GM12801 (cell line): Measurements from ENCODE around the gene SHC1.

Source experiments
- TF ChIP-seq, protein P1 (sequence below): IDR thresholded peaks from one replicate; pipeline ENCODE4 v1.5.1; 2011; ENCODE audit warnings: control low read depth; ENCODE audit not compliant: insufficient read length; ENCODE audit errors: extremely low read depth

SHC1 gene

DNA sequence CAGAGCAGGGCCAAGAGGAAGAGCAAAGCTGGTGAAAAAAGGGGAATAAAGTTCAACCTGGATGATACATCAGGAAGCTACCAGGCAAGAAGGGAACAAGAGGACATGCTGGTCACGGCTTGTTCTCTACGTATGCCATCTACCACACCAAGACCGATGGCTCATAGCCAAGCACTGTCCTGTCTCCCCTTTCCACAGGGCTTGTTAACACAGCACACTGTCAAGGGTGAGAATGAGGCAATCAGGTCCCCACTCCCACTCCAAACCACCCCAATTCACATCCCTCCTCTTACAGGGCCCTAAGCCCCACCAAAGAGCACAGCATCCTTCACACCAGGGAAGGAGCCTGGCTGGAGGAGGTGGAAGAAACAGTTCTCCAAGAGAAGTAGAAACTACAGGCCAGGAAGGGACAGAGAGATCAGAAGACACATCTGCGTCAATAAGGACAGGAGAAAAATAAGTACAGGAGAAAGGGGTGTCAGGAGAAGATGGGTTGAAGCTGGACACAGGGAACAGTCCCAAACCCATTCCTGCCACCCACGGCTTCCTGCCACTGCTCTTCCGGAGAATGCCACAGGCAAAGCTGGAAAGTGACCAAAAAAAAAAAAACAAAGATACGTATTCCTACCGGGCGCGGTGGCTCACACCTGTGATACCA, 923 bp upstream of the SHC1 start:
- TF ChIP-seq, protein P1, sequence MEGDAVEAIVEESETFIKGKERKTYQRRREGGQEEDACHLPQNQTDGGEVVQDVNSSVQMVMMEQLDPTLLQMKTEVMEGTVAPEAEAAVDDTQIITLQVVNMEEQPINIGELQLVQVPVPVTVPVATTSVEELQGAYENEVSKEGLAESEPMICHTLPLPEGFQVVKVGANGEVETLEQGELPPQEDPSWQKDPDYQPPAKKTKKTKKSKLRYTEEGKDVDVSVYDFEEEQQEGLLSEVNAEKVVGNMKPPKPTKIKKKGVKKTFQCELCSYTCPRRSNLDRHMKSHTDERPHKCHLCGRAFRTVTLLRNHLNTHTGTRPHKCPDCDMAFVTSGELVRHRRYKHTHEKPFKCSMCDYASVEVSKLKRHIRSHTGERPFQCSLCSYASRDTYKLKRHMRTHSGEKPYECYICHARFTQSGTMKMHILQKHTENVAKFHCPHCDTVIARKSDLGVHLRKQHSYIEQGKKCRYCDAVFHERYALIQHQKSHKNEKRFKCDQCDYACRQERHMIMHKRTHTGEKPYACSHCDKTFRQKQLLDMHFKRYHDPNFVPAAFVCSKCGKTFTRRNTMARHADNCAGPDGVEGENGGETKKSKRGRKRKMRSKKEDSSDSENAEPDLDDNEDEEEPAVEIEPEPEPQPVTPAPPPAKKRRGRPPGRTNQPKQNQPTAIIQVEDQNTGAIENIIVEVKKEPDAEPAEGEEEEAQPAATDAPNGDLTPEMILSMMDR: no peak

DNA sequence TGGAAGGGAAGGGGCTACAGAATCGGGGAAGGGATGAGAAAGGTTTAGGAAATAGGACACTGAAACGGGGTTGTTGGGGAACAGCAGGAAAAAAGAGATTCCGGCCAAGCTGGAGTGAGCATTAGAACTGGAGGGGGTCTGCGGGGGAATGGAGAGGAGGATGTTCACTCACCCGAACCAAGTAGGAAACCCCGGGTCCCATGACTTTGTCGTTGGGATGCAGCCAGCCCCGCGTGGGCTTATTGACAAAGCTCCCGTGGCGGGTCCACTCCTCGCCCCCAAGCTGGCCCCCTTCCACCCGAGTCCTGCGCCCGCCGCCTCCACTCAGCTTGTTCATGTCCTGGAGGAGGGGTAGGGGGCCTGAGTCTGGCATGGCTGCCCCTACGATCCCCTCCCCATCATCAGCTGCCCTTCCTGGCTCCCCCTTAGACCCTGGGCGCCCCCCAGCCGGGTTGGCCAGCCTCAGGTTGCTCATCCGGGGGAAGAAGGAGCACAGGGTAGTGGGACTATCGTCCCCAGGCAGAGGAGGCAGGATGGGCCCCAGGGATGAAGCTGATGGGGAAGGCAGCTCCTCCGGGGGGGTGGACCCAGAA, 591 bp downstream of the SHC1 start:
- TF ChIP-seq, protein P1: no peak

- TF ChIP-seq, protein P1: no peak
Observed at GRCh38 chr1:154969246-154969645, 1.3 kb downstream of the SHC1 start.

DNA sequence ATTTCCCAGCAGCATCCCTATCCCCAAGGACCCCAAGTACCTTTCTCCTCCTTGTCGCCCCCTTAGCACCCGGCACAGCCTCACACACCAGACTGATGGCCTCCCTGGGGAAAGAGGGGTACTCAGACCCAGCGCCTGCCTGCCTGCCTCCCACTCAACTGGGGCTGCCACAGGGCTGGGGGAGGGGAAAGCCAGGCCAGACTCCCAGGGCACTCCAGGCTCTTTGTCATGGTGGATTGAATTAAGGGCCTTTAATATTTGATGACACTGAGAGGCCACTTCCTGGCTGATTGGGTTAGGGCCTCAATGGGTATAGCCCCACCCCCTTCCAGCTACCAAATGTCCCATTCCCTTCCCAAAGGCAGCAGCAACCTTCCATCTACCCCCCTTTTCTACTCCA, 1.8 kb downstream of the SHC1 start:
- TF ChIP-seq, protein P1: no peak

DNA sequence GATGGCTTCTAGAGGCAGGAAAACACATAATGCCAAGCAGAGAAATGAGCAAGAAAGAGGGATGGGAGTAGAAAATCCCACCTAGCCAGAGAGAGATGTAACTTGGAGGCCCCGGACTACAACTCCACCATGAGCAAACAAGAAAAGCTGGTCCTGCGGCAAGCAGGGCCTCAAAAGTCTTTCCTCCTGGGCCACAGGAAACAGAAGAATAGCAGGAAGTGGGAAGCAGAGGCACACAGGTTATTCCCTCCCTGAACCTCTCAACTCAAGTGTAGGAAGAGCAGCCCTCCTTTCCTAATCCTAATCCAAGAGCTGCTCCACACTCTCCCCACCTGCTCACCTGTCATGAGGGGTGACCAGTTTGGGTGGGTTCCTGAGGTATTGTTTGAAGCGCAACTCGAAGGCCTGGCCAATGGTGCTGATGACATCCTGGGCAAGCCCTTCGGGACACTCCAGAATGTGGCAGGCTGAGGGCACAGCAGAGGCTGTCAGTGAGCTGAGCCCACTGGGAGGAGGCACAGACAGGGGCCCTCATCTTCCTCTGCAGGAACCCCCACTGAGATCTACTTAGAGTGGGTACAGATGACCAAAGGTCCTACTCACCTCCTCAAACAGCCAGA, 3.1 kb downstream of the SHC1 start:
- TF ChIP-seq, protein P1: no peak

- TF ChIP-seq, protein P1: no peak
Observed at GRCh38 chr1:154966111-154966510, 4.4 kb downstream of the SHC1 start.

GRCh38 chr1:154964359-154964758, 6.2 kb downstream of the SHC1 start:
- TF ChIP-seq, protein P1: no peak
